SK-N-SH treated with all-trans-retinoic acid at 6 μM for 48 hours (cell line): ENCODE results near the gene LYPLA2.

Experiments
- ATAC-seq: fragments of 200-7000 bp; cut with Tn5 transposase; 3 replicates; pipeline ENCODE4 v1.9.1; 2020; ENCODE audit warnings: mild to moderate bottlenecking, moderate library complexity
- BACH2 ChIP-seq: fragments of 250-450 bp; sonication (Bioruptor Pico); IDR thresholded peaks from 2 replicates; pipeline ENCODE4 v1.9.0; 2021; ENCODE audit warnings: mild to moderate bottlenecking, borderline replicate concordance
- CREB5 ChIP-seq: fragments of 250-450 bp; sonication (Bioruptor Pico); IDR thresholded peaks from 2 replicates; pipeline ENCODE4 v1.5.1; 2020; ENCODE audit warnings: low read depth, mild to moderate bottlenecking, moderate library complexity
- CSDC2 ChIP-seq: fragments of 250-450 bp; sonication (Bioruptor Pico); IDR thresholded peaks from 2 replicates; pipeline ENCODE4 v1.5.0; 2020; ENCODE audit warnings: mild to moderate bottlenecking, moderate library complexity
- CSRNP3 ChIP-seq: fragments of 250-450 bp; sonication (Bioruptor Pico); IDR thresholded peaks from 2 replicates; pipeline ENCODE4 v1.5.1; 2021; ENCODE audit warnings: mild to moderate bottlenecking, moderate library complexity
- ESRRG ChIP-seq: fragments of 250-450 bp; sonication (Bioruptor Pico); IDR thresholded peaks from 2 replicates; pipeline ENCODE4 v1.6.1; 2021; ENCODE audit warnings: mild to moderate bottlenecking
- GLIS3 ChIP-seq: fragments of 250-450 bp; sonication (Bioruptor Pico); IDR thresholded peaks from 2 replicates; pipeline ENCODE4 v1.5.0; 2020; ENCODE audit warnings: mild to moderate bottlenecking, moderate library complexity
- PATZ1 ChIP-seq: fragments of 250-450 bp; sonication (Bioruptor Pico); IDR thresholded peaks from 2 replicates; pipeline ENCODE4 v1.8.0; 2020; ENCODE audit warnings: mild to moderate bottlenecking, moderate library complexity, borderline replicate concordance
- POU6F1 ChIP-seq: fragments of 250-450 bp; sonication (Bioruptor Pico); IDR thresholded peaks from 2 replicates; pipeline ENCODE4 v1.8.0; 2021; ENCODE audit warnings: low read depth, mild to moderate bottlenecking, moderate library complexity, borderline replicate concordance
- PPARA ChIP-seq: fragments of 250-450 bp; sonication (Bioruptor Pico); IDR thresholded peaks from 2 replicates; pipeline ENCODE4 v1.5.0; 2020; ENCODE audit warnings: mild to moderate bottlenecking, borderline replicate concordance
- RARB ChIP-seq: fragments of 250-450 bp; sonication (Bioruptor Pico); IDR thresholded peaks from 2 replicates; pipeline ENCODE4 v1.8.0; 2021; ENCODE audit warnings: mild to moderate bottlenecking, moderate library complexity
- SNAI2 ChIP-seq: fragments of 250-450 bp; sonication (Bioruptor Pico); IDR thresholded peaks from 2 replicates; pipeline ENCODE4 v1.5.0; 2020; ENCODE audit warnings: mild to moderate bottlenecking, moderate library complexity
- TCF4 ChIP-seq: fragments of 250-450 bp; sonication (Bioruptor Pico); IDR thresholded peaks from 2 replicates; pipeline ENCODE4 v1.8.0; 2021; ENCODE audit warnings: mild to moderate bottlenecking, moderate library complexity, borderline replicate concordance
- TOX ChIP-seq: fragments of 250-450 bp; sonication (Bioruptor Pico); IDR thresholded peaks from 2 replicates; pipeline ENCODE4 v1.8.0; 2021; ENCODE audit warnings: mild to moderate bottlenecking, moderate library complexity, borderline replicate concordance
- TSHZ2 ChIP-seq: fragments of 250-450 bp; sonication (Bioruptor Pico); IDR thresholded peaks from 2 replicates; pipeline ENCODE4 v1.5.0; 2020; ENCODE audit warnings: mild to moderate bottlenecking, moderate library complexity
- ZC3H10 ChIP-seq: fragments of 250-450 bp; sonication (Bioruptor Pico); IDR thresholded peaks from 2 replicates; pipeline ENCODE4 v1.5.1; 2021; ENCODE audit warnings: mild to moderate bottlenecking, moderate library complexity
- ZFP3 ChIP-seq: fragments of 250-450 bp; sonication (Bioruptor Pico); IDR thresholded peaks from 2 replicates; pipeline ENCODE4 v1.5.0; 2020; ENCODE audit warnings: mild to moderate bottlenecking, moderate library complexity
- ZFP30 ChIP-seq: fragments of 450-650 bp; formaldehyde crosslinking; IDR thresholded peaks from 2 replicates; pipeline ENCODE4 v1.5.0; 2022; ENCODE audit warnings: mild to moderate bottlenecking, moderate library complexity
- ZNF70 ChIP-seq: fragments of 450-650 bp; formaldehyde crosslinking; IDR thresholded peaks from 2 replicates; pipeline ENCODE4 v1.5.0; 2020; ENCODE audit warnings: mild to moderate bottlenecking, moderate library complexity
- ZNF8 ChIP-seq: fragments of 450-650 bp; formaldehyde crosslinking; IDR thresholded peaks from 2 replicates; pipeline ENCODE4 v1.5.0; 2020; ENCODE audit warnings: mild to moderate bottlenecking, moderate library complexity

Gene LYPLA2

GRCh38 chr1:23796466-23797271 is 5.7 kb downstream of the LYPLA2 start:
- ATAC-seq = no peak
- TF ChIP-seq TOX = no peak
- TF ChIP-seq ZNF70 = no peak
- no peak for TF ChIP-seq TSHZ2 (CRISPR knock-in tag)
- TF ChIP-seq ZNF8 (CRISPR knock-in tag) = no peak
- TF ChIP-seq ESRRG (CRISPR knock-in tag) = no peak
- no peak for TF ChIP-seq PATZ1 (CRISPR knock-in tag)

- no peak for ATAC-seq
- no peak for TF ChIP-seq ZC3H10 (CRISPR knock-in tag)
- no peak for TF ChIP-seq RARB (CRISPR knock-in tag)
- TF ChIP-seq CSRNP3 (CRISPR knock-in tag) = no peak
- TF ChIP-seq ZNF70 = no peak
- no peak for TF ChIP-seq ZFP30 (CRISPR knock-in tag)
Measured at GRCh38 chr1:23797478-23798448, 6.8 kb downstream of the LYPLA2 start.

- ATAC-seq = no peak
- TF ChIP-seq TOX (no peak), ESRRG (CRISPR knock-in tag) (no peak), CREB5 (CRISPR knock-in tag) (no peak), CSDC2 (no peak), RARB (CRISPR knock-in tag) (no peak), ZFP30 (CRISPR knock-in tag) (no peak), PPARA (no peak), PATZ1 (CRISPR knock-in tag) (no peak), TCF4 (no peak), ZNF8 (CRISPR knock-in tag) (no peak), ZFP3 (CRISPR knock-in tag) (no peak), SNAI2 (CRISPR knock-in tag) (no peak), POU6F1 (CRISPR knock-in tag) (no peak), GLIS3 (CRISPR knock-in tag) (no peak), CSRNP3 (CRISPR knock-in tag) (no peak), BACH2 (CRISPR knock-in tag) (no peak), ZC3H10 (CRISPR knock-in tag) (no peak)
Measured at GRCh38 chr1:23798662-23799142, 7.8 kb downstream of the LYPLA2 start.
